Measurements from ENCODE around the gene UFD1. TPM values are rescaled to one million over a fixed set of nuclear protein-coding genes. Genes with fewer than 3 reads are reported as not detected.

UFD1 gene
- total RNA-seq, 1 experiment from 2014 or later, result 74.4 TPM

DNA sequence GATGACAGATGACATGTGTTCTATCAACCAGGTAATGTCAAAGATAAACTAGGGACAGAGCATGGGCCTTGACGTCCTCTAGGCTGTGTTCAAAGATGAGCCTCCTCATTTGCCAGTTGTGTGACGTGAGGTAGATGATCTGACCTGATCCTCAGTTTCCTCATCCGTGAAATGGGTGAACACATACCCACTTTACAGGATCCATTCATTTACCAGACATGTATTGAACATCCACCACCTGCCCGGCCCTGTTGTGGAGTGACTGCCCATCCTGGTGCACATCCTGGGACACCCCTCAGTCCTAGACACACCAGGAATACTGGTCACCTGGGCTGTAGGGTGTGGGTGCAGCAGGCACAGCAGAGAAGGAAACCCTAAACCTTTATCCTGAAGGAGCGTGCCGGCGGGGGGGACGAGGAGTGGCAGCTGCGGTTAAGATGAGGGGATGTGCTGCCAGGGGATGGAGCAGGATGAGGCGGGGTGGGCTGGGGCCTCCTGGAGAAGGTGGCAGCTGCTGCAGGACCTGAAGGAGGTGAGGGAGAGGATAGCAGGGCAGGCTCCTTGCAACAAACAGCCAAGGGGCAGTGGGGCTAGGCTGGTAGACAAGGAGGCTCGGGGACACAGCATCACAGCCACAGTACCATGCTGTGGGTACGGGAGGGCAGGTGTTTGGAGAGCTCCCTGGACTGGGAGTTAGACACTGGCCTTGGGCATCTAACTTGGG, 36.8 kb upstream of the UFD1 start:
- Mint-ChIP-seq H3K9me3 (no peaks in the 10 kb centered on the region), H3K36me3 (ENCODE audit: insufficient read depth in 1 of 3, low read depth in 3 of 3) (peaks cover 14 to 59% (median 56%) of the 10 kb centered on the region in 3 experiments; a peak in 6 of 7 replicates), H3K4me3 (no peak overlapping the region), H3K27me3 (ENCODE audit: low read depth) (peaks cover 4% of the 10 kb centered on the region; the same call in 1 of the 2 replicates), H3K4me1 (0 out of 4 replicates have a peak, but pooled peaks cover 0 to 3% of the 10 kb centered on the region in 2 experiments), H3K27ac (no peak overlapping the region)
- Histone ChIP-seq H3K18ac (ENCODE audit: insufficient read length, low read depth, low read length) (no peak overlapping the region), H3K14ac (ENCODE audit: insufficient read depth, low read length) (no peak overlapping the region), H3K9me3 (ENCODE audit: control insufficient read depth, low read depth, low read length) (no peaks in the 10 kb centered on the region), H3K27me3 (ENCODE audit: insufficient read depth, low read length) (no peaks in the 10 kb centered on the region), H3K23ac (ENCODE audit: insufficient read length, low read depth, low read length) (no peak overlapping the region), H3K56ac (ENCODE audit: insufficient read length, low read depth, low read length) (no peak overlapping the region), H3K79me2 (ENCODE audit: insufficient read depth, low read length) (no peaks in the 10 kb centered on the region), H3T11ph (ENCODE audit: low read length) (no peak overlapping the region), H3K23me2 (ENCODE audit: insufficient read length, low read depth, low read length, poor library complexity, severe bottlenecking) (no peaks in the 10 kb centered on the region), H4K5ac (ENCODE audit: insufficient read length, low read depth, low read length) (no peak overlapping the region), H3K4ac (ENCODE audit: low read depth, low read length) (no peak overlapping the region), H3K4me1 (ENCODE audit: insufficient read depth, low read length) (no peaks in the 10 kb centered on the region), H3K9ac (ENCODE audit: extremely low read depth, insufficient read length, low read length) (no peak overlapping the region), H2BK15ac (ENCODE audit: low read depth, low read length) (no peak overlapping the region), H3K4me2 (ENCODE audit: insufficient read depth, insufficient read length, low read length) (no peak overlapping the region), H2BK12ac (ENCODE audit: insufficient read length, low read depth, low read length) (no peak overlapping the region), H2BK120ac (ENCODE audit: low read depth, low read length, poor library complexity, severe bottlenecking) (no peak overlapping the region), H3K79me1 (ENCODE audit: insufficient read depth, low read depth, low read length, poor library complexity, severe bottlenecking) (no peaks in the 10 kb centered on the region), H2AFZ (ENCODE audit: low read length) (no peak overlapping the region), H3K27ac (ENCODE audit: insufficient read length, low read depth, low read length) (no peak overlapping the region), H2AK5ac (ENCODE audit: insufficient read length, low read length) (no peak overlapping the region), H4K20me1 (ENCODE audit: control insufficient read depth, insufficient read depth, insufficient read length) (no peaks in the 10 kb centered on the region), H2BK5ac (ENCODE audit: insufficient read length, low read length) (no peak overlapping the region), H4K8ac (replicated peaks; ENCODE audit: insufficient read length, low read depth, low read length) (no peak overlapping the region), H2BK20ac (ENCODE audit: low read depth, low read length, poor library complexity, severe bottlenecking) (no peak overlapping the region), H4K91ac (ENCODE audit: insufficient read length, low read depth, low read length) (no peak overlapping the region)
- no CpG with 5 or more reads among the region's 12 CpGs for WGBS (ENCODE audit: extremely low coverage, insufficient read length, low lambda C conversion rate)
- TF ChIP-seq, protein P1, sequence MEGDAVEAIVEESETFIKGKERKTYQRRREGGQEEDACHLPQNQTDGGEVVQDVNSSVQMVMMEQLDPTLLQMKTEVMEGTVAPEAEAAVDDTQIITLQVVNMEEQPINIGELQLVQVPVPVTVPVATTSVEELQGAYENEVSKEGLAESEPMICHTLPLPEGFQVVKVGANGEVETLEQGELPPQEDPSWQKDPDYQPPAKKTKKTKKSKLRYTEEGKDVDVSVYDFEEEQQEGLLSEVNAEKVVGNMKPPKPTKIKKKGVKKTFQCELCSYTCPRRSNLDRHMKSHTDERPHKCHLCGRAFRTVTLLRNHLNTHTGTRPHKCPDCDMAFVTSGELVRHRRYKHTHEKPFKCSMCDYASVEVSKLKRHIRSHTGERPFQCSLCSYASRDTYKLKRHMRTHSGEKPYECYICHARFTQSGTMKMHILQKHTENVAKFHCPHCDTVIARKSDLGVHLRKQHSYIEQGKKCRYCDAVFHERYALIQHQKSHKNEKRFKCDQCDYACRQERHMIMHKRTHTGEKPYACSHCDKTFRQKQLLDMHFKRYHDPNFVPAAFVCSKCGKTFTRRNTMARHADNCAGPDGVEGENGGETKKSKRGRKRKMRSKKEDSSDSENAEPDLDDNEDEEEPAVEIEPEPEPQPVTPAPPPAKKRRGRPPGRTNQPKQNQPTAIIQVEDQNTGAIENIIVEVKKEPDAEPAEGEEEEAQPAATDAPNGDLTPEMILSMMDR (conservative IDR thresholded peaks at IDR 0.05), result no peak
- no peak for DNase-seq

Data from H9 (cell line).